ENCODE results near the gene CEP68. TPM values are rescaled to one million over a fixed set of nuclear protein-coding genes. Genes with fewer than 3 reads are reported as not detected.
"Not testable (repeated sequence)": the region's sequence is repeated elsewhere in the genome, so short reads cannot be mapped to it uniquely, and the experiment has no call there.

Gene CEP68
- total RNA-seq, 1 donor from 2014 or later: 38.3 TPM

DNA sequence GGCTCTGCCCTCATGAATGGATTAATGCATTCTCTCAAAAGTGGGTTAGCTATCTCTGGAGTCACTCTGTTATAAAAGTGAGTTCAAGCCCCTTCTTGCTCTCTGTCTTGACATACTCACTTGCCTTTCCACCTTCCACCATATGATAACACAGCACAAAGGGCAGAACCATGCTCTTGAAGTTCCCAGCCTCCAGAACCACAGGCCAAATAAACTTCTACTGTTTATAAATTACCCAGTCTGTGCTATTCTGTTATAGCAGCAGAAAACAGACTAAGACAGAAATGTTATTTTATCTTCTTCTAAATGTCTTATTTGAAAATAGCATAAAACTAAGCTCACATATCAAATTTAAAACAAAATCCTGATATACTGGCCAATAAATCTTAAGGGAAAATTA, 58.7 kb downstream of the CEP68 start:
- no peak for DNase-seq
- H3K27me3 Mint-ChIP-seq (ENCODE audit: unreplicated experiment): no peaks in the 10 kb centered on the region
- no peak overlapping the region for H3K4me3 Mint-ChIP-seq (ENCODE audit: unreplicated experiment)
- H3K9me3 Mint-ChIP-seq (ENCODE audit: unreplicated experiment): peaks cover 2% of the 10 kb centered on the region
- H3K36me3 Mint-ChIP-seq (ENCODE audit: unreplicated experiment): no peaks in the 10 kb centered on the region
- H3K27ac Mint-ChIP-seq (ENCODE audit: unreplicated experiment): no peak overlapping the region
- peaks cover 6% of the 10 kb centered on the region for H3K4me1 Mint-ChIP-seq (ENCODE audit: low read depth, unreplicated experiment)
- TF ChIP-seq, protein P1, sequence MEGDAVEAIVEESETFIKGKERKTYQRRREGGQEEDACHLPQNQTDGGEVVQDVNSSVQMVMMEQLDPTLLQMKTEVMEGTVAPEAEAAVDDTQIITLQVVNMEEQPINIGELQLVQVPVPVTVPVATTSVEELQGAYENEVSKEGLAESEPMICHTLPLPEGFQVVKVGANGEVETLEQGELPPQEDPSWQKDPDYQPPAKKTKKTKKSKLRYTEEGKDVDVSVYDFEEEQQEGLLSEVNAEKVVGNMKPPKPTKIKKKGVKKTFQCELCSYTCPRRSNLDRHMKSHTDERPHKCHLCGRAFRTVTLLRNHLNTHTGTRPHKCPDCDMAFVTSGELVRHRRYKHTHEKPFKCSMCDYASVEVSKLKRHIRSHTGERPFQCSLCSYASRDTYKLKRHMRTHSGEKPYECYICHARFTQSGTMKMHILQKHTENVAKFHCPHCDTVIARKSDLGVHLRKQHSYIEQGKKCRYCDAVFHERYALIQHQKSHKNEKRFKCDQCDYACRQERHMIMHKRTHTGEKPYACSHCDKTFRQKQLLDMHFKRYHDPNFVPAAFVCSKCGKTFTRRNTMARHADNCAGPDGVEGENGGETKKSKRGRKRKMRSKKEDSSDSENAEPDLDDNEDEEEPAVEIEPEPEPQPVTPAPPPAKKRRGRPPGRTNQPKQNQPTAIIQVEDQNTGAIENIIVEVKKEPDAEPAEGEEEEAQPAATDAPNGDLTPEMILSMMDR (IDR thresholded peaks at IDR 0.05; ENCODE audit: partially characterized antibody, unreplicated experiment): no peak

DNA sequence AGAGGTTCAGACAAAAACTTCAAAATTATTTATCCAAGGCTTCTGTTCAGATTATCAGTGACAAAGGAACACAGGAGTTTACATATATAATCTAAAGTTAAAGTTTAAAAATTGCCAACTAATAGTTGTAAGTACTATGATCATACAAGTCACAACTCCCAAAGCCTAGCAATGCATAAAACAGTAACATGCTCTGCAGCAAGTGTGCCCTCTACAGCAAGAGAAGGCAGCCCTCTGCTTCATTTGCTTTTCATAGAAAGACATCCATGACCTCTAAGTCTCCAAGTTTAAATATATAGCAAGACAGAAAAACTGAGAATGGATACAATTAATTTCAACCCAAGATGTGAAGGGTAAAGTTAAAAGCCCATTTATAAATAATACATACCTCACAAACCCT, 60.4 kb downstream of the CEP68 start:
- H3K9me3 Mint-ChIP-seq (ENCODE audit: unreplicated experiment): peaks cover 2% of the 10 kb centered on the region
- H3K4me1 Mint-ChIP-seq (ENCODE audit: low read depth, unreplicated experiment): peaks cover 10% of the 10 kb centered on the region

DNA sequence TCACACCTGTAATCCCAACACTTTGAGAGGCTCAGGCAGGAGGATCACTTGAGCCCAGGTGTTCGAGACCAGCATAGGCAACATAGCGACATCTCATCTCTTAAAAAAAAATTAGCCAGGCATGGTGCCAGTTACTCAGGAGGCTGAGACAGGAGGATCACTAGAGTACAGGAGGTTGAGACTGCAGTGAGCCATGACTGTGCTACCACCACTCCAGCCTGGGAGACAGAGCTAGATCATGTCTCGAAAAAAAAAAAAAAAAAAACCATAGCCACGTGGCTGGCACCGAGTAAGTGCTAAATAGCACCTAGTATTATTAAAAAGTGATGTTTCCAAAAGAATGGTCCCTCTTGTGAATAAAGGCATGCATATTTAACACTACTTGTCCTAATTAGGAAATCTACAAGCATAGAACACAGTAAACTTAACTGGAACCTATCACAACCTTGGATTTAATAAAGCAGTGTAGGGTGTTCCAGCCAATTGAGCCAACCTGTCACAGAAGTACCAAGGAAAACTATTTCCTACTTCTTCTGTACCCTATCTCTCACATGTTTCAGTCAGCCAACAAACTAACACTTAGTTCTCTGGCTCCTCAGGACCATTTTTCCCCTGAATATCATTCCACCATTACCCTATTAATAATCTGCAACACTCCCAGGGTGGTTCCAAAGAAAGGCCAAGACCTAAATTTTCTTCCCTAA, 64.9 kb downstream of the CEP68 start:
- DNase-seq: no peak
- Mint-ChIP-seq H3K9me3 (ENCODE audit: unreplicated experiment) (peaks cover 2% of the 10 kb centered on the region), H3K27me3 (ENCODE audit: unreplicated experiment) (no peaks in the 10 kb centered on the region), H3K36me3 (ENCODE audit: unreplicated experiment) (no peaks in the 10 kb centered on the region), H3K4me3 (ENCODE audit: unreplicated experiment) (no peak overlapping the region), H3K27ac (ENCODE audit: unreplicated experiment) (no peak overlapping the region), H3K4me1 (ENCODE audit: low read depth, unreplicated experiment) (peaks cover 5% of the 10 kb centered on the region)
- TF ChIP-seq, protein P1 (IDR thresholded peaks at IDR 0.05; ENCODE audit: partially characterized antibody, unreplicated experiment): no peak

More for the DNA sequence above, 60.4 kb downstream of the CEP68 start:
- Mint-ChIP-seq H3K27me3 (ENCODE audit: unreplicated experiment) (no peaks in the 10 kb centered on the region), H3K4me3 (ENCODE audit: unreplicated experiment) (no peak overlapping the region), H3K36me3 (ENCODE audit: unreplicated experiment) (no peaks in the 10 kb centered on the region), H3K27ac (ENCODE audit: unreplicated experiment) (no peak overlapping the region)
- TF ChIP-seq, protein P1 (IDR thresholded peaks at IDR 0.05; ENCODE audit: partially characterized antibody, unreplicated experiment): no peak
- no peak for DNase-seq

DNA sequence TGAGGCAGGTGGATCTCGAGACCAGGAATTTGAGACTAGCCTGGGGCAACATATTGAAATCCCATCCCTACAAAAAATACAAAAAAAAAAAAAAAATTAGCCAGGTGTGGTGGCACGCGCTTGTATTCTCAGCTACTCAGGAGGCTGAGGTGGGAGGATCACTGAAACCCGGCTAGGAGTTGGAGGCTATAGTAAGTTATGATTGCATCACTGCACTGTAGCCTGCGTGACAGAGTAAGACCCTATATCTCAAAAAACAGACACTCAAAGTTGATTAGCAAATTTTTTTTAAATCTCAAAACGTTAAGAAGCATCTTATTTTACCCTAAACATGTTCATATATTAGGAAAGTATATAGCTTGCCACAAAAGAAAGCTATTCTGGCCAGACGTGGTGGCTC, 66.1 kb downstream of the CEP68 start:
- Mint-ChIP-seq H3K9me3 (ENCODE audit: unreplicated experiment) (peaks cover 2% of the 10 kb centered on the region), H3K27ac (ENCODE audit: unreplicated experiment) (no peak overlapping the region), H3K27me3 (ENCODE audit: unreplicated experiment) (no peaks in the 10 kb centered on the region), H3K4me1 (ENCODE audit: low read depth, unreplicated experiment) (peaks cover 11% of the 10 kb centered on the region), H3K4me3 (ENCODE audit: unreplicated experiment) (no peak overlapping the region), H3K36me3 (ENCODE audit: unreplicated experiment) (no peaks in the 10 kb centered on the region)
- TF ChIP-seq, protein P1 (IDR thresholded peaks at IDR 0.05; ENCODE audit: partially characterized antibody, unreplicated experiment): no peak
- DNase-seq: no peak

DNA sequence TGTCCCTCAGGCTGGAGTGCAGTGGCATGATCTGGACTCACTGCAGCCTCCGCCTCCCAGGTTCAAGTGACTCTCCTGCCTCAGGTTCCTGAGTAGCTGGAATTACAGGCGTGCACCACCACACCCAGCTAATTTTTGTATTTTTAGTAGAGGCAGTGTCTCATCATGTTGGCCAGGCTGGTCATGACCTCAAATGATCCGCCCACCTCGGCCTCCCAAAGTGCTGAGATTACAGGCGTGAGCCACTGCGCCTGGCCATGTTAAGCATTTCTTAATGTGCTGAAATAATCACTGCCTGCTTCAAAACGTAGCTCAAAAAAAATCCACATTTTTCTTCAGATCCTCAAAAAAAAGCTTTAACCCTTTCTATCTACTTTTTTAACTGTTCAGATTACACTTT, 69.2 kb downstream of the CEP68 start:
- not testable (repeated sequence) for H3K4me3 Mint-ChIP-seq (ENCODE audit: unreplicated experiment); H3K9me3 Mint-ChIP-seq (ENCODE audit: unreplicated experiment); DNase-seq; H3K27me3 Mint-ChIP-seq (ENCODE audit: unreplicated experiment); H3K36me3 Mint-ChIP-seq (ENCODE audit: unreplicated experiment); H3K27ac Mint-ChIP-seq (ENCODE audit: unreplicated experiment)
- peaks cover 17% of the 10 kb centered on the region for H3K4me1 Mint-ChIP-seq (ENCODE audit: low read depth, unreplicated experiment)

Data from glutamatergic neuron (in vitro differentiated cells).